Measurements from ENCODE around the gene KCNJ5. TPM values are rescaled to one million over a fixed set of nuclear protein-coding genes. Genes with fewer than 3 reads are reported as not detected.

Gene KCNJ5
- total and polyA plus RNA-seq, 2 of the 4 experiments (the other 2 are of a cell fraction), result 0.07 to 0.18 TPM

DNA sequence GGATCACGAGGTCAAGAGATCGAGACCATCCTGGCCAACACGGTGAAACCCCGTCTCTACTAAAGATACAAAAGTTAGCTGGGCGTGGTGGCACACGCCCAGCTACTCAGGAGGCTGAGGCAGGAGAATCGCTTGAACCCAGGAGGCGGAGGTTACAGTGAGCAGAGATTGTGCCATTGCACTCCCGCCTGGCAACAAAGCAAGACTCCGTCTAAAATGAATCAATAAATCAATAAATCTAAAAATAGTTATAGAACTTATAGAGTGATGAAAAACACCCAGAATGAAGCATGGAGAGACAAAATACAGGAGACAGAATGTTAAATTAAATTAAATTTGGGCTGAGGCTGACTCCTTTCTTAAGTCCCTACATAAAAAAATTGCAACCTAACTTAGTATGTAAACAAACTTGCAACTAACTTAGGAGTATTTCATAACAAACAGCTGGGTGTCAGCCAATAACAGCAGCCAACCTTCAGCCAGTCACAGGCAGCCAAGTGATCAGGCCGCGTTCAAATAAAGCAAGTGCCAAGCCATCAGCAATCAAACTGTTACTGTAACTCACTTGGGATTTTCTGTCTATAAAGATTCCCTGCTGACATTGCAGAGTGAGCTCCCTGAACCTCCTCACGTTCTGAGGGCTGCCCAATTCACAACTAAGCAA is 58.8 kb downstream of the KCNJ5 start:
- DNase-seq (no peak), ATAC-seq (ENCODE audit: low read depth) (0 out of 2 replicates have a peak, but pooled peaks have one; percentile 27)
- Histone ChIP-seq H3K4ac (ENCODE audit: low read depth, low read length) (no peak overlapping the region), H3K4me3 (ENCODE audit: insufficient read depth, low read depth, low read length) (no peak overlapping the region), H3K27ac (ENCODE audit: insufficient read depth, low read length) (no peak overlapping the region), H2BK15ac (ENCODE audit: low read depth, low read length) (no peak overlapping the region), H3K27me3 (ENCODE audit: control insufficient read depth, insufficient read depth, low read length) (peaks cover 3% of the 10 kb centered on the region), H4K8ac (ENCODE audit: low read depth in 2 of 2, low read length in 2 of 2) (no peak overlapping the region), H3K18ac (ENCODE audit: low read depth, low read length) (no peak overlapping the region), H4K5ac (ENCODE audit: low read depth, low read length) (no peak overlapping the region), H3K36me3 (ENCODE audit: control insufficient read depth, insufficient read depth, low read length) (no peaks in the 10 kb centered on the region), H2BK20ac (ENCODE audit: low read depth, low read length) (no peak overlapping the region), H3K56ac (ENCODE audit: extremely low read depth, insufficient read depth, low read length) (no peak overlapping the region), H3K79me1 (ENCODE audit: low read depth in 1 of 2, low read length in 2 of 2) (no peaks in the 10 kb centered on the region), H3K9ac (ENCODE audit: low read depth, low read length) (no peak overlapping the region), H4K91ac (ENCODE audit: insufficient read depth, low read depth, low read length) (no peak overlapping the region), H3K14ac (replicated peaks; ENCODE audit: low read depth, low read length) (no peak overlapping the region), H3K4me2 (ENCODE audit: low read depth, low read length) (no peak overlapping the region), H3K9me1 (ENCODE audit: insufficient read depth, low read length) (no peaks in the 10 kb centered on the region), H3K4me1 (ENCODE audit: control insufficient read depth, insufficient read depth, low read length) (no peaks in the 10 kb centered on the region), H2AK5ac (ENCODE audit: low read depth, low read length) (no peak overlapping the region), H2BK5ac (ENCODE audit: low read depth, low read length, poor library complexity, severe bottlenecking) (no peak overlapping the region), H3K23ac (ENCODE audit: low read depth, low read length) (no peak overlapping the region), H2BK120ac (ENCODE audit: low read depth, low read length) (no peak overlapping the region), H2AFZ (replicated peaks; ENCODE audit: low read length, poor library complexity) (no peak overlapping the region), H3K9me3 (ENCODE audit: control insufficient read depth, insufficient read depth, low read length) (no peaks in the 10 kb centered on the region), H4K20me1 (ENCODE audit: insufficient read depth, low read length) (no peaks in the 10 kb centered on the region), H2AK9ac (replicated peaks; ENCODE audit: low read depth, low read length, poor library complexity) (no peak overlapping the region)
- dilution Hi-C loops (cut with HindIII; ENCODE audit: low sequenced_read_pairs, unreplicated experiment) (no loop called here), in situ Hi-C loops (cut with MboI; ENCODE audit: low sequenced_read_pairs) (loop anchor here (5.0 to 25.0 kb wide), 3 partner anchors 63 to 913 kb away; no protein-coding TSS in a partner anchor), intact Hi-C loops (cut with micrococcal nuclease) (loop anchor here (10.0 kb wide), 1 partner anchor 915 kb away; no protein-coding TSS in a partner anchor)
- ChIA-PET CTCF (interaction anchor here (2.9 kb wide), 1 partner anchor 64 kb away, joined by 43 read pairs; no protein-coding TSS in a partner anchor), POLR2A (ENCODE audit: unreplicated experiment) (no interaction called here)
- no TSS peak for BruUV-seq (replicated peaks)
- no peak for TF ChIP-seq FOS (IDR thresholded peaks at IDR 0.05; ENCODE audit: low read depth, low read length)
- TF ChIP-seq CEBPB (IDR thresholded peaks at IDR 0.05; ENCODE audit: low read depth, low read length), result no peak
- no peak for TF ChIP-seq RAD21 (IDR thresholded peaks at IDR 0.05; ENCODE audit: low read length)
- TF ChIP-seq NFE2L2 (IDR thresholded peaks at IDR 0.05; ENCODE audit: low read depth, low read length), result no peak
- TF ChIP-seq BHLHE40 (IDR thresholded peaks at IDR 0.05; ENCODE audit: low read depth, low read length), result no peak
- no peak for TF ChIP-seq MAZ (IDR thresholded peaks at IDR 0.05; ENCODE audit: borderline replicate concordance, low read depth, low read length)
- TF ChIP-seq RFX5 (IDR thresholded peaks at IDR 0.05; ENCODE audit: low read depth, low read length), result no peak
- TF ChIP-seq MXI1 (IDR thresholded peaks at IDR 0.05; ENCODE audit: borderline replicate concordance, low read depth, low read length), result no peak
- TF ChIP-seq, protein P1, sequence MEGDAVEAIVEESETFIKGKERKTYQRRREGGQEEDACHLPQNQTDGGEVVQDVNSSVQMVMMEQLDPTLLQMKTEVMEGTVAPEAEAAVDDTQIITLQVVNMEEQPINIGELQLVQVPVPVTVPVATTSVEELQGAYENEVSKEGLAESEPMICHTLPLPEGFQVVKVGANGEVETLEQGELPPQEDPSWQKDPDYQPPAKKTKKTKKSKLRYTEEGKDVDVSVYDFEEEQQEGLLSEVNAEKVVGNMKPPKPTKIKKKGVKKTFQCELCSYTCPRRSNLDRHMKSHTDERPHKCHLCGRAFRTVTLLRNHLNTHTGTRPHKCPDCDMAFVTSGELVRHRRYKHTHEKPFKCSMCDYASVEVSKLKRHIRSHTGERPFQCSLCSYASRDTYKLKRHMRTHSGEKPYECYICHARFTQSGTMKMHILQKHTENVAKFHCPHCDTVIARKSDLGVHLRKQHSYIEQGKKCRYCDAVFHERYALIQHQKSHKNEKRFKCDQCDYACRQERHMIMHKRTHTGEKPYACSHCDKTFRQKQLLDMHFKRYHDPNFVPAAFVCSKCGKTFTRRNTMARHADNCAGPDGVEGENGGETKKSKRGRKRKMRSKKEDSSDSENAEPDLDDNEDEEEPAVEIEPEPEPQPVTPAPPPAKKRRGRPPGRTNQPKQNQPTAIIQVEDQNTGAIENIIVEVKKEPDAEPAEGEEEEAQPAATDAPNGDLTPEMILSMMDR (conservative IDR thresholded peaks at IDR 0.05; ENCODE audit: low read depth, low read length), result no peak
- TF ChIP-seq USF2 (IDR thresholded peaks at IDR 0.05; ENCODE audit: low read depth, low read length), result no peak
- TF ChIP-seq POLR2A (IDR thresholded peaks at IDR 0.05; ENCODE audit: low read depth, low read length), result no peak
- TF ChIP-seq SMC3 (IDR thresholded peaks at IDR 0.05; ENCODE audit: low read depth, low read length), result no peak
- no peak for TF ChIP-seq MAFK (IDR thresholded peaks at IDR 0.05; ENCODE audit: low read depth, low read length)
- no peak for TF ChIP-seq RCOR1 (IDR thresholded peaks at IDR 0.05; ENCODE audit: insufficient replicate concordance, low read length)
- TF ChIP-seq, protein P2, sequence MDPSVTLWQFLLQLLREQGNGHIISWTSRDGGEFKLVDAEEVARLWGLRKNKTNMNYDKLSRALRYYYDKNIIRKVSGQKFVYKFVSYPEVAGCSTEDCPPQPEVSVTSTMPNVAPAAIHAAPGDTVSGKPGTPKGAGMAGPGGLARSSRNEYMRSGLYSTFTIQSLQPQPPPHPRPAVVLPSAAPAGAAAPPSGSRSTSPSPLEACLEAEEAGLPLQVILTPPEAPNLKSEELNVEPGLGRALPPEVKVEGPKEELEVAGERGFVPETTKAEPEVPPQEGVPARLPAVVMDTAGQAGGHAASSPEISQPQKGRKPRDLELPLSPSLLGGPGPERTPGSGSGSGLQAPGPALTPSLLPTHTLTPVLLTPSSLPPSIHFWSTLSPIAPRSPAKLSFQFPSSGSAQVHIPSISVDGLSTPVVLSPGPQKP (IDR thresholded peaks at IDR 0.05; ENCODE audit: borderline replicate concordance, low read depth, low read length), result no peak
- no peak for TF ChIP-seq CHD1 (IDR thresholded peaks at IDR 0.05; ENCODE audit: low read depth, low read length)
- 43% methylated on average over 2 of the region's 13 CpGs; no CpG with 5 or more reads in 1 of the 2 experiments for WGBS, 2 experiments (ENCODE audit: extremely low coverage in 2 of 2, insufficient read length in 1 of 2)
